HCT116 (cell line): ENCODE data around the gene HNRNPH1. TPM values are rescaled to one million over a fixed set of nuclear protein-coding genes. Genes with fewer than 3 reads are reported as not detected.

Source experiments
- ATAC-seq: fragments of 200-7000 bp; cut with Tn5 transposase; 2 replicates; pipeline ENCODE4 v1.9.1; 2020; ENCODE audit warnings: mild to moderate bottlenecking, moderate library complexity
- BruUV-seq: library from RNA; stranded (reverse); fragments of 400-500 nt; replicated peaks from 2 replicates; lab custom pipeline; 2021; lab: Mats Ljungman, UMichigan
- CTCF ChIA-PET: fragments of 300-600 bp; sonication (Branson Sonifier 250); formaldehyde crosslinking; loops from one replicate; lab custom pipeline; 2021; ENCODE audit warnings: antibody characterized with exemption; lab: Charles Lee
- POLR2A ChIA-PET: fragments of 300-600, 350-600 bp; sonication (Branson Sonifier 250); formaldehyde crosslinking; loops from one replicate; lab custom pipeline; 2021; ENCODE audit warnings: antibody characterized with exemption; lab: Charles Lee
- RAD21 ChIA-PET, 2 experiments: fragments of 300-600 bp; sonication (Branson Sonifier 250); formaldehyde crosslinking; loops; one replicate each; lab custom pipeline; 2023; ENCODE audit warnings: low total read pairs in 2 of 2; ENCODE audit not compliant: uncharacterized antibody in 2 of 2, unreplicated experiment in 2 of 2, low non-redundant PET in 1 of 2; lab: Charles Lee
- DNase-seq: peaks from one replicate; pipeline ENCODE4 v3.0.0-alpha.2; 2010; ENCODE audit warnings: low read depth, low spot score
- H2AFZ ChIP-seq: fragments of 200-600 bp; shearing (Covaris generic), sonication (generic); 2 replicates; pipeline ENCODE4 v1.6.1; 2017; ENCODE audit warnings: low read depth, mixed run types, mixed read lengths, antibody characterized with exemption, low read length; ENCODE audit not compliant: poor library complexity, severe bottlenecking
- H3K27ac ChIP-seq: 2 replicates; pipeline ENCODE4 v1.5.1; 2012; ENCODE audit warnings: low read depth, low read length
- H3K27me3 ChIP-seq: fragments of 200-600 bp; sonication (generic); 2 replicates; pipeline ENCODE4 v1.6.1; 2016; ENCODE audit warnings: mixed run types, low read length, mixed read lengths; ENCODE audit not compliant: insufficient read depth
- H3K36me3 ChIP-seq, 2 experiments: fragments of 200-500 bp in 1 of 2; fragments of 200-600 bp in 1 of 2; sonication (Bioruptor generic) in 1 of 2; sonication (generic) in 1 of 2; 2 replicates each; pipeline versions ENCODE4 v1.5.1 to v1.6.1; 2014 to 2016; ENCODE audit warnings: low read length in 2 of 2, inconsistent platforms in 1 of 2, mixed read lengths in 1 of 2, mixed run types in 1 of 2; ENCODE audit not compliant: insufficient read depth in 2 of 2, control insufficient read depth in 1 of 2
- H3K4me1 ChIP-seq, 2 experiments: fragments of 200-600 bp in 1 of 2; sonication (generic) in 1 of 2; 2 replicates each; pipeline versions ENCODE4 v1.5.1 to v1.6.1; 2012 to 2017; ENCODE audit warnings: low read length in 2 of 2, inconsistent platforms in 1 of 2, mild to moderate bottlenecking in 1 of 2, mixed read lengths in 1 of 2, mixed run types in 1 of 2, moderate library complexity in 1 of 2; ENCODE audit not compliant: insufficient read depth in 2 of 2, control insufficient read depth in 1 of 2
- H3K4me2 ChIP-seq: fragments of 200-600 bp; sonication (generic); 2 replicates; pipeline ENCODE4 v1.6.1; 2017; ENCODE audit warnings: mixed run types, low read length, mixed read lengths
- H3K4me3 ChIP-seq, 2 experiments: fragments of 200-600 bp in 1 of 2; sonication (generic) in 1 of 2; replicated peaks in 1 of 2; 2 replicates each; pipeline ENCODE4 v1.5.1; 2011 to 2016; ENCODE audit warnings: low read length in 2 of 2, control low read depth in 1 of 2, low read depth in 1 of 2, mild to moderate bottlenecking in 1 of 2, mixed read lengths in 1 of 2, mixed run types in 1 of 2
- H3K79me2 ChIP-seq: fragments of 200-600 bp; sonication (generic); 2 replicates; pipeline ENCODE4 v1.6.1; 2017; ENCODE audit warnings: mild to moderate bottlenecking, mixed run types, low read length, moderate library complexity, mixed read lengths; ENCODE audit not compliant: insufficient read depth
- H3K9ac ChIP-seq: fragments of 200-600 bp; sonication (generic); 2 replicates; pipeline ENCODE4 v1.6.1; 2016; ENCODE audit warnings: low read length, mixed read lengths
- H3K9me2 ChIP-seq: fragments of 200-600 bp; sonication (generic), shearing (Covaris generic); 2 replicates; pipeline ENCODE4 v1.6.1; 2017; ENCODE audit warnings: mixed run types, mild to moderate bottlenecking, moderate library complexity; ENCODE audit not compliant: insufficient read depth
- H3K9me3 ChIP-seq, 2 experiments: fragments of 200-500 bp in 1 of 2; fragments of 200-600 bp in 1 of 2; sonication (Bioruptor generic) in 1 of 2; sonication (generic) in 1 of 2; 2 replicates each; pipeline ENCODE4 v1.6.1; 2014 to 2017; ENCODE audit warnings: low read length in 2 of 2, mixed read lengths in 2 of 2, inconsistent platforms in 1 of 2, low read depth in 1 of 2, mild to moderate bottlenecking in 1 of 2, mixed run types in 1 of 2, moderate library complexity in 1 of 2; ENCODE audit not compliant: control insufficient read depth in 1 of 2, insufficient read depth in 1 of 2
- H4K20me1 ChIP-seq: fragments of 200-600 bp; sonication (generic), shearing (Covaris generic); 2 replicates; pipeline ENCODE4 v1.6.1; 2017; ENCODE audit warnings: mixed run types, mild to moderate bottlenecking, moderate library complexity; ENCODE audit not compliant: insufficient read depth
- CBX3 ChIP-seq: IDR thresholded peaks from 2 replicates; pipeline ENCODE4 v1.6.1; 2012; ENCODE audit warnings: low read depth
- CEBPB ChIP-seq: IDR thresholded peaks from 2 replicates; pipeline ENCODE4 v1.6.1; 2012; ENCODE audit warnings: low read depth
- EGR1 ChIP-seq: IDR thresholded peaks from 2 replicates; pipeline ENCODE4 v1.6.1; 2012; ENCODE audit warnings: low read depth
- ELF1 ChIP-seq: IDR thresholded peaks from 2 replicates; pipeline ENCODE4 v1.6.1; 2012; ENCODE audit warnings: low read depth, borderline replicate concordance
- EZH2 ChIP-seq: fragments of 200-600 bp; sonication (generic); IDR thresholded peaks from 2 replicates; pipeline ENCODE4 v1.6.1; 2017; ENCODE audit warnings: antibody characterized with exemption, mixed run types
- FOSL1 ChIP-seq: IDR thresholded peaks from 2 replicates; pipeline ENCODE4 v1.6.1; 2012; ENCODE audit warnings: low read depth
- JUND ChIP-seq: IDR thresholded peaks from 2 replicates; pipeline ENCODE4 v1.6.1; 2012
- MAX ChIP-seq: IDR thresholded peaks from 2 replicates; pipeline ENCODE4 v1.6.1; 2012
- POLR2A ChIP-seq: IDR thresholded peaks from 2 replicates; pipeline ENCODE4 v1.7.0; 2011; ENCODE audit warnings: borderline replicate concordance; ENCODE audit not compliant: insufficient read depth, insufficient read length; ENCODE audit errors: extremely low read depth
- POLR2AphosphoS5 ChIP-seq: IDR thresholded peaks from 2 replicates; pipeline ENCODE4 v1.6.1; 2011; ENCODE audit warnings: mild to moderate bottlenecking, low read depth, low read length, moderate library complexity
- RAD21 ChIP-seq: IDR thresholded peaks from 2 replicates; pipeline ENCODE4 v1.6.1; 2012; ENCODE audit warnings: low read depth, mild to moderate bottlenecking
- REST ChIP-seq: IDR thresholded peaks from 2 replicates; pipeline ENCODE4 v1.6.1; 2012; ENCODE audit warnings: low read depth
- SP1 ChIP-seq: IDR thresholded peaks from 2 replicates; pipeline ENCODE4 v1.6.1; 2012; ENCODE audit warnings: low read depth
- YY1 ChIP-seq: IDR thresholded peaks from 2 replicates; pipeline ENCODE4 v1.6.1; 2011; ENCODE audit warnings: low read length, low read depth, moderate library complexity, mild to moderate bottlenecking; ENCODE audit not compliant: insufficient replicate concordance; ENCODE audit errors: extremely low read depth
- ZFX ChIP-seq: fragments of 450-650 bp; IDR thresholded peaks from 2 replicates; pipeline ENCODE4 v1.6.1; 2017
- ZNF274 ChIP-seq: fragments of 200-500 bp; sonication (Bioruptor generic); IDR thresholded peaks from 2 replicates; pipeline ENCODE4 v1.6.1; 2014; ENCODE audit warnings: mild to moderate bottlenecking, low read depth, low read length, inconsistent platforms
- intact Hi-C: fragments of 100-400 bp; cut with micrococcal nuclease; formaldehyde crosslinking; loops from 2 replicates; pipeline ENCODE4 v1.10.0; 2022
- total RNA-seq: library from RNA; stranded (reverse); gene quantifications from one replicate; pipeline ENCODE4 v1.2.1, GENCODE V29; 2021; ENCODE audit not compliant: unreplicated experiment
- TF ChIP-seq, protein P1 (sequence below): IDR thresholded peaks from 2 replicates; pipeline ENCODE4 v1.6.1; 2011; ENCODE audit warnings: mild to moderate bottlenecking, low read length, moderate library complexity; ENCODE audit not compliant: insufficient replicate concordance; ENCODE audit errors: extremely low read depth

The HNRNPH1 gene
- total RNA-seq, 1 experiment from 2014 or later, result 788 TPM

DNA sequence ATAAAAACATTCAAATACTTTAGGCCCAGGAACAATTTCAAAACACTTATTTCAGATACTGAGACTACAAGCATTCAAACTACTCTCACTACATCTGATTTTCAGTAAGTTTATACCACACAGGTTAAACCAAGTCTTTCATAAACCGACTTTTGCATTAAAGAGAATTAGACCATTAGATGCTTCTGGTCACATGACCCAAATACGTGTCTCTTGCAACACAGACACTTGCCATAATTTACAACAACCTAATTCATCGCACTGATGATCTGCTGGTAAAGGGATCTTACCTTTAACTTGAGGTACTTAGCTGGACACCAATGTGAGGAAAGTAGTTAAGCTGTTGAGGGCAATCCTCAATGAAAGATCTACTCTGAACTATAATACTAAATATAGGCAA is 3.2 kb downstream of the HNRNPH1 start (continued):
- TF ChIP-seq CEBPB (no peak), JUND (no peak), SP1 (no peak), POLR2A (no peak), EZH2 (no peak), MAX (no peak), RAD21 (no peak), ZFX (no peak), ZNF274 (no peak), POLR2AphosphoS5 (no peak), REST (no peak), ELF1 (no peak), EGR1 (no peak)

DNA sequence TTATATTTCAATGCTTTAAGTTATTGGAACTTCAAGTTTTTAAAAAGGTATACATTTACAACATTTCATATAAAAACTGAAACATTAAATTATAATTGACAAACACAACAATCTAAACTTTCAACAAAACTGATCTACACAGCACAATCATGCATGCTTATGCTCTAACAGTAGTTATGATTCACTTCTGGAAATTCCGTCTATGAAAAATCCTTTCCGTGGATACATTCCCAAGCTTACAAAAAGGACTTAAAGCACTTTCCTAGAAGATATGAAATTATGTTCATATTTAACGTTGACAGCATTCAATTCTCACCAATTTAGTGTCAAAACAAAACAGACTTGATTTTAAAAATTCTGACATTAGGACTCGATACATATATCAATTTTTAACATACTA is 3.7 kb downstream of the HNRNPH1 start:
- Histone ChIP-seq H3K9ac (no peak overlapping the region), H3K36me3 (peaks cover 69 to 75% of the 10 kb centered on the region in 2 experiments), H3K27me3 (no peaks in the 10 kb centered on the region), H3K27ac (no peak overlapping the region), H3K4me2 (no peak overlapping the region), H4K20me1 (peaks cover 76% of the 10 kb centered on the region), H3K9me3 (no peaks in the 10 kb centered on the region), H3K4me1 (peaks cover 11 to 26% of the 10 kb centered on the region in 2 experiments), H3K9me2 (no peaks in the 10 kb centered on the region), H3K79me2 (peaks cover 86% of the 10 kb centered on the region), H2AFZ (no peak overlapping the region), H3K4me3 (no peak overlapping the region)
- ChIA-PET CTCF (no interaction called here), RAD21 (no interaction called here), POLR2A (interaction anchor here (1.6 kb wide), 1 partner anchor 9 kb away, joined by 3 read pairs; no protein-coding TSS in a partner anchor)
- intact Hi-C loops, result loop anchor here (5.0 kb wide), 2 partner anchors 48 to 62 kb away; no protein-coding TSS in a partner anchor
- DNase-seq (no peak), ATAC-seq (no peak)
- BruUV-seq, result no TSS peak
- TF ChIP-seq POLR2AphosphoS5 (no peak), REST (no peak), ZFX (no peak), CBX3 (no peak), FOSL1 (no peak), POLR2A (no peak), YY1 (no peak), ZNF274 (no peak), EGR1 (no peak)
- TF ChIP-seq, protein P1, sequence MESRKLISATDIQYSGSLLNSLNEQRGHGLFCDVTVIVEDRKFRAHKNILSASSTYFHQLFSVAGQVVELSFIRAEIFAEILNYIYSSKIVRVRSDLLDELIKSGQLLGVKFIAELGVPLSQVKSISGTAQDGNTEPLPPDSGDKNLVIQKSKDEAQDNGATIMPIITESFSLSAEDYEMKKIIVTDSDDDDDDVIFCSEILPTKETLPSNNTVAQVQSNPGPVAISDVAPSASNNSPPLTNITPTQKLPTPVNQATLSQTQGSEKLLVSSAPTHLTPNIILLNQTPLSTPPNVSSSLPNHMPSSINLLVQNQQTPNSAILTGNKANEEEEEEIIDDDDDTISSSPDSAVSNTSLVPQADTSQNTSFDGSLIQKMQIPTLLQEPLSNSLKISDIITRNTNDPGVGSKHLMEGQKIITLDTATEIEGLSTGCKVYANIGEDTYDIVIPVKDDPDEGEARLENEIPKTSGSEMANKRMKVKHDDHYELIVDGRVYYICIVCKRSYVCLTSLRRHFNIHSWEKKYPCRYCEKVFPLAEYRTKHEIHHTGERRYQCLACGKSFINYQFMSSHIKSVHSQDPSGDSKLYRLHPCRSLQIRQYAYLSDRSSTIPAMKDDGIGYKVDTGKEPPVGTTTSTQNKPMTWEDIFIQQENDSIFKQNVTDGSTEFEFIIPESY, result no peak
